Body of pancreas (tissue), 4 donors: Measurements from ENCODE around the gene EIF1AD.

Experiments
- POLR2A ChIP-seq, 3 donors: fragments of 450-650 bp; IDR thresholded peaks; one replicate each; pipeline ENCODE4 v1.6.1; 2016; ENCODE audit warnings: antibody characterized with exemption in 3 of 3, mild to moderate bottlenecking in 2 of 3
- TF ChIP-seq, protein P1 (sequence below), 7 experiments: fragments of 450-650 bp in 4 of 7; fragments of 200-600 bp in 3 of 7; sonication (generic) in 3 of 7; IDR thresholded peaks; one replicate each; pipeline ENCODE4 v1.5.1; 2016 to 2019; ENCODE audit warnings: antibody characterized with exemption in 7 of 7

GRCh38 chr11:66006891-66007176 is 4.9 kb upstream of the EIF1AD start:
- no peak for TF ChIP-seq POLR2A (IDR thresholded peaks at IDR 0.05)
- TF ChIP-seq, protein P1, sequence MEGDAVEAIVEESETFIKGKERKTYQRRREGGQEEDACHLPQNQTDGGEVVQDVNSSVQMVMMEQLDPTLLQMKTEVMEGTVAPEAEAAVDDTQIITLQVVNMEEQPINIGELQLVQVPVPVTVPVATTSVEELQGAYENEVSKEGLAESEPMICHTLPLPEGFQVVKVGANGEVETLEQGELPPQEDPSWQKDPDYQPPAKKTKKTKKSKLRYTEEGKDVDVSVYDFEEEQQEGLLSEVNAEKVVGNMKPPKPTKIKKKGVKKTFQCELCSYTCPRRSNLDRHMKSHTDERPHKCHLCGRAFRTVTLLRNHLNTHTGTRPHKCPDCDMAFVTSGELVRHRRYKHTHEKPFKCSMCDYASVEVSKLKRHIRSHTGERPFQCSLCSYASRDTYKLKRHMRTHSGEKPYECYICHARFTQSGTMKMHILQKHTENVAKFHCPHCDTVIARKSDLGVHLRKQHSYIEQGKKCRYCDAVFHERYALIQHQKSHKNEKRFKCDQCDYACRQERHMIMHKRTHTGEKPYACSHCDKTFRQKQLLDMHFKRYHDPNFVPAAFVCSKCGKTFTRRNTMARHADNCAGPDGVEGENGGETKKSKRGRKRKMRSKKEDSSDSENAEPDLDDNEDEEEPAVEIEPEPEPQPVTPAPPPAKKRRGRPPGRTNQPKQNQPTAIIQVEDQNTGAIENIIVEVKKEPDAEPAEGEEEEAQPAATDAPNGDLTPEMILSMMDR (IDR thresholded peaks at IDR 0.05): no peak
